Measurements from ENCODE around the gene PHF2.

Gene PHF2

DNA sequence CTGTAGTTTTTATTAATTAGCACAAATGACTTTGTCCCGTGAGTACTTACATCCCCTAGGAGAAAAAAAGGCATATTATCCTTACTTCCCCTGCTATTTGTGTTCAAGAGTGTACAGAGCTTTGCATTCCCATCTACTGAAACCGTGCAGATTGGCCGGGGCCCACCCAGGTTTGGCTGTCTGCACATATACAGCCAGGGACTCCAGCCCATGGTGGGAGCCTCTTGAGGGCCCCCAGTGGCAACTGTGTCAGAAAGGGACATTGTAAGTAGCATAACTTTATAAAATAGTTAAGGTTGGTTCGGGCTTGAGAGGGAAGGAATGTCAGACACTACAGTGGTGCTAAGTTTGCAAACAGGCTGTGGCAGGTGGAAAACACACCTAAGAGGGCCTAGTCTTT lies 24.7 kb downstream of the PHF2 start:
- no peak for DNase-seq (ENCODE audit: low read depth in 3 of 3)

DNA sequence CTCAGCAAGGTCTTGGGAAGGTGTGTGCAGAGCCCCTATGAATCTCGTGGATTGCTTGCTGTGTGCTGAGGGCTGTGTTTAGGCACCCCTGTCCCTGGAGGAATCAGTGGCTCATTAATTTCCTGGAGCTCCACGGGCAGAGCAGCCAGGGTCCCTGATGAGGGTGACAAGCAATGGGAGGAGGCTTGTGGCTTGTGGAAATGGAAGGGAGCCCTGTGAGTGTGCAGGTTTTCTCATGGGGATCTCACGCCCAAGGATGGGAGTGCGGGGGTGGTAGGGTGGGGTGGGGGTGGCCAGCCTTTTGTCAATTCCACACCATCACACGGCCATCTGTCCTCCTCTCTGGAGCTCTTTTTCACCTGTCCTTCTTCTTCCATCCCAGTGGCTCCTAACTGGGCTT lies 25.3 kb downstream of the PHF2 start:
- DNase-seq (ENCODE audit: low read depth in 3 of 3), result no peak

DNA sequence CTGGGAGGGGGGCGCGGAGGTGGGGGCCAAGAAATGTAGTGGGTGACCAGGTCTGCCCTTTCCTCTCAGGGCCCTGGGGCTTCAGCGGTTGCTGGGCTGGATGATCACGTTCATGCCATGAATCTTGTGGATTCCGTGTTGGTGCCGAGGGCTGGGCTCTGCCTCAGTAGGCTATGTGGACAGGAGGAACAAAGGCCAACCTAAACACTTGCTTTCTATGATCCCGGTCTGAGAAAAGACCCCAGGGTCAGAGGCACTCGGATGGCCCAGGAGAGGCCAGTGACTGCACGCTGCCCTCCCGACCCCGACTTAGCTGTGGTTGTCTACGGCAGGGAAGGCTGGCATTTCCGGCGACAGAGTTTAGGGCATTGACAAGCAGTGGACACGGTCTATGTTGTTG lies 26.6 kb downstream of the PHF2 start:
- no peak for DNase-seq (ENCODE audit: low read depth in 3 of 3)

GRCh38 chr9:93603906-93604326 lies 27.5 kb downstream of the PHF2 start:
- no peak for DNase-seq (ENCODE audit: low read depth in 3 of 3)

- no peak for DNase-seq (ENCODE audit: low read depth in 3 of 3)
These were observed 29.8 kb downstream of the PHF2 start for GRCh38 chr9:93606187-93606586.

- DNase-seq (ENCODE audit: low read depth in 3 of 3), result no peak
These were observed 33.8 kb downstream of the PHF2 start for GRCh38 chr9:93610206-93610605.

- no peak for DNase-seq (ENCODE audit: low read depth in 3 of 3)
These were observed 35.8 kb downstream of the PHF2 start for GRCh38 chr9:93612052-93612795.

- DNase-seq (ENCODE audit: low read depth in 3 of 3), result no peak
These were observed 36.4 kb downstream of the PHF2 start for GRCh38 chr9:93612796-93613154.

GRCh38 chr9:93613174-93613573 lies 36.8 kb downstream of the PHF2 start:
- no peak for DNase-seq (ENCODE audit: low read depth in 3 of 3)

DNA sequence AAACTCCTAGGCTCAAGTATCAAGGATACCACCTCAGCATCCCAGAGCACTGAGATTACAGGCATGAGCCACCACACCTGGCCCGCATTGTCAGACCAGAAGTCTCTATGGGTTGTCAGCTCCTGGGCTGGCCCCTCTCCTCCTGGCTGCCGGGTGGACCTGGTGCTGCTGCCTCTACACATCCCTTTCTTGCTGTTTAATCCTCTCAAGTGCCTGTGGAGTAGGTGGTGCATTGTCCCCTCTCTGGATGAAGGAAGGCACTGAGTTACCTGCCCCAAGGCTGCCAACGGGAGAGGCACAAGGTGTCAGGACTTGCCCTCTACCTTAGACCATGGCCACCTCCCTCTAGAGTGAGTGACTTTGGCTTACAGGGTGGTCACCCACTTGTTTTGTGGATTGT lies 37.4 kb downstream of the PHF2 start:
- no peak for DNase-seq (ENCODE audit: low read depth in 3 of 3)

DNA sequence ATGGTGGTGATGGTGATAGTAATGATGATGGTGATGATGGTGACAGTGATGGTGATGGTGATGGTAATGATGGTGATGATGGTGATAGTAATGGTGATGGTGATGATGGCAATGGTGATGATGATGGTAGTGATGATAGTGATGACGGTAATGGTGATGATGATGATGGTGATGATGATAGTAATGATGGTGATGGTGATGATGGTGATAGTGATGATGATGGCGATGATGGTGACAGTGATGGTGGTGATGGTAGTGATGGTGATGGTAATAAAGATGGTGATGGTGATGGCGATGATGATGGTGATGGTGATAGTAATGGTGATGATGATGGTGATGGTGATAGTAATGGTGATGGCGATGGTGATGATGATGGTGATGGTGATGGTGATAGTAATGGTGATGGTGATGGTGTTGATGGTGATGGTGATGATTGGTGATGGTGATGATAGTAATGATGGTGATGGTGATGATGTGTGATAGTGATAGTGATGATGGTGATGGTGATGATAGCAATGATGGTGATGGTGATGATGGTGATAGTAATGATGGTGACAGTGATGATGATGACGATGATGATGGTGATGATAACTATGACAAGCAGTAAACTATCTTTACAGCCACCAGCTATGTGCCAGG lies 38.6 kb downstream of the PHF2 start:
- no peak for DNase-seq (ENCODE audit: low read depth in 3 of 3)

DNA sequence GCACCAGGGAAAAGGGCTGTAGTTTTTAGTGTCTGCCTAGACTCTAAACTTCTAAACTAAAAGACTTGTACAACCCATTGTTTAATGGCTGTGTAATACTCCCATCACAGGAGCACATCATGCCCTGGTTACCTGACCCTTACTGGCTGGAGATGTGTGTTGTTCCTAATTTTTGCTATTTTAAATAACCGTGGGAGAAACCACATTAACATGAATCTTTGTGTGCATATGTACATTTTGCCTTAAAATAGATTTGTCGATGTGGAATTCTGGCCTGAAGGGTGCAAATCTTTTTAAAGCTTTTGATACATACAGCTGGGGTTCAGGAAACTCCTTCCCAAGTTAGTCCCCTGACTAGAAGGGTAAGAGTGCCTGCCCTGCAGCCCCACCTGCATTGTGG lies 39.7 kb downstream of the PHF2 start:
- no peak for DNase-seq (ENCODE audit: low read depth in 3 of 3)

DNA sequence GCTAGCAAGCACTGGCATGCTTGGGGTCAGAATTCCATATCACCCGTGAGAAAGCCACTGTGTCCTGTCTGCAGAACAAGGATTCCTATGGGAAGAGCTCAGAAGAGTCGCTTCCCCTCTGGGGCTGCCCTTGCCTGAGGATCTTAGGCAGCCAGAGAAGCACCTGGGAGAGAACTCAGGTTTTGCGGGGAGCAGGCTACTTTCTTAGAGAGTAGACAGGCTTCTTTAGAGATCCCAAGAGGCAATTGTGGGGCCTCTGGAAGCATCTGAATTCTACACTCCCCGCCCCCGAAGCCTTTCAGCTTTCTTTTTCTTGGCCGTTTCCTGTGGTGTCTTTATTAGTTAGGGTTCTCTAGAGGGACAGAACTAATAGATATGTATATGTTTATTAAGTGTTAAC lies 40.9 kb downstream of the PHF2 start:
- DNase-seq (ENCODE audit: low read depth in 3 of 3), result no peak

DNA sequence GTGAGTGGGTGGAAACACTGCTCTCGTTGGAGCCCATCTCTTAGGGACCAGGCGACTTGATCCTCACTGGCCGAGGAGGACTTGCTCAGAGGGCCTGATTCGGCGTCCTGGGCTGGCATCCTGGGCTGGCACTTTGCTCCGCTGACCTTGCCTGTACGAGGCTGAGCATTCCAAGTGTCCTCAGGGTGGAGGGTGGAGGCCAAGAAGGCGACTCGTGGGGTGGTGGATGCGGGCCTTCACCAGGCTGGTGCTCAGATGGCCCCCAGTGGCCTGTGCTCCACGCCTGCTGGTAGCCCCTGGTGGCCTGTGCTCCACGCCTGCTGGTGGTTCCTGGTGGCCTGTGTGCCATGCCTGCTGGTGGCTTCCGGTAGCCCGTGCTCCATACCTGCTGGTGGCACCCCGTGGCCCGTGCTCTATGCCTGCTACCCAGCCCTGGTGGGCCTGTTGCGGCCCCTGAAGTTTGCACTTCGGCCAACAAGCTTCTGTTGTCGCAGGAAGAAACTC lies 42.9 kb downstream of the PHF2 start:
- DNase-seq (ENCODE audit: low read depth in 3 of 3), result no peak

DNA sequence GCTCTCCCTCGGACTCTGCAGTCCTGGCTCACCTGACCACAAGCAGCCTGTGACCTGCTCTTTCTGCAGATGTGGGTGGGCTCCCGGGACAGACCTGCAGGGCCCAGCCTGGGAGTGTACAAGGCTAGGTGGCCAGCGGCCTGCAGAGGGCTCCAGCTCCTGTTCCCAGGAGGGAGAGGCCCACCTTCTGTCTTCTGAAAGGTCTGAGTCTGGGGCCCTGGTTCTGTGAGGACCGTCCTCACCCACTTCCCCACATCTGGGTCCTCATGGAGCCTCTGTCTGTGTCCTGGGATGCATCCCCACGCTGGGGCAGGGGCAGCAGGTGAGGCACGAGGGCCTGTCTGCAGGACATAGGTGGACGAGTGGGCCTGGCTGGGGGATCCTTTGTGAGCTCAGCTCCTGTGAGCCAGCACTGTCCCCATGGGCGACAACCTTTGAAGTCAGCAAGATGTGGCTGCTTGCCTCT lies 43.7 kb downstream of the PHF2 start:
- no peak for DNase-seq (ENCODE audit: low read depth in 3 of 3)

DNA sequence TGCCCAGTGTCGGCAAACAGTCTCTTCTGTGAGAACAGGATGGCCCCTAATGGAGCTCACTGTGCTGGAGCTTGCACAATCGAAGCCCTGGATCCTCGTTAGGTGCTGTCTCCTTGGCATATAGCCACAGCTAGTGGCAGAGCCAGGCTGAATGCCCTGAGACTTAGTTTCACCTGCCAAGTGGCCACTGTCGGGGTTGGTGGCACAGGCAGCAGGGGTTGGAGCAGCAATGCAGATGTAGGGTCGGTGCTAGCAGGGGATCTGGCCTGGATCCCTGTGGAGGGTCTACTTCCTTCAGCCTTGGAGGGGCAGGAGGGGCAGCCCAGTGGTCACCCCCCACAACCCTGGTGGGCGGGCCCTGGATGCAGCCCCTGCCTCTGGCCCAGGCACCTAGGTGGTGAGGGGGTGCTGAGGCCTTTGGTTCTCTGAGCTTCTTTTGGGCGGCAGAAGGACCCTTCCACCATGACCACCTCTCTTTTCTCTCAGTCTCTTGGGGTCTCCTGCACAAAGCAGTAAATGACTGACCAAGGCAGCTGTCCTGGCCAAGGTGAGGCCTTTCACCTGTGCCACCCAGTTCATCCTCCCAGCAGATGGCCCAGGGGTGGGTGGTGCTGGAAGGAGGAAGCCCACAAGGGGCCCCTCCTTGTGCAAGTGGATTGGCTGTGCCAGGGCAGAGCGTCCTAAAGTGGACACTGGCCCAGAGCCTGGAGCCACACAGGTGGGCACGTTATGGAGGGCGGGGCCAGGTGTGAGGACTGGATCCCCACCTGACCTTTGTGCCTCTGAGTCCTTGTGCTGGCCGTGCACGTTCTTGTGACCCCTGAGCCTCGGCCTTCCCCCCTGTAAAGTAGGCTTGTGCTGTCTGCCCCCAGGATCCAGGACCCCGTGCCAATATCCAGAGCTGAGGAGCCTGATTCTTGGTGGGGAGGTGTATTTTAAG lies 44.8 kb downstream of the PHF2 start:
- DNase-seq (ENCODE audit: low read depth in 3 of 3), result no peak

GRCh38 chr9:93621922-93622321 lies 45.5 kb downstream of the PHF2 start:
- DNase-seq (ENCODE audit: low read depth in 3 of 3), result no peak

DNA sequence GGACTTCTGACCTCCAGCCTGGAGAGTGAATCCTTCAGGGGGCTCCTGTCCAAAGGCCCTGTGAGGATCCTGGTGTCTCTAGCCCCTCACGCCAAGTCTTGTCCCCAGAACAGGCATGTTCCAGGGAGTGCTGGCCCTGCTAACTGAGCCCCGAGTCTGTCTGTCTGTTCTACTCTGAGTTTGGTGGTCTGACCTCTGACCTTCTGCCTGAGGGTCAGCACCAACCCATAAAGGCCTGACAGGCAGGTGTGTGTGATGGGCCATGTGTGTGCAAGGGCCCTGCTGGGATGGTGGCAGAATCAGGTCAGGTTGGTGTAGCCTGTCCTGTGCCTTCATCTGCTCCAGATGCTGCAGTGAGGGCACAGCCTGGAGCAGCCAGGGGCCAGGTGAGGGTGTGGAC lies 46.3 kb downstream of the PHF2 start:
- DNase-seq (ENCODE audit: low read depth in 3 of 3), result no peak

- no peak for DNase-seq (ENCODE audit: low read depth in 3 of 3)
These were observed 47.4 kb downstream of the PHF2 start for GRCh38 chr9:93623753-93624152.

GRCh38 chr9:93624431-93624834 lies 48.0 kb downstream of the PHF2 start:
- no peak for DNase-seq (ENCODE audit: low read depth in 3 of 3)

DNA sequence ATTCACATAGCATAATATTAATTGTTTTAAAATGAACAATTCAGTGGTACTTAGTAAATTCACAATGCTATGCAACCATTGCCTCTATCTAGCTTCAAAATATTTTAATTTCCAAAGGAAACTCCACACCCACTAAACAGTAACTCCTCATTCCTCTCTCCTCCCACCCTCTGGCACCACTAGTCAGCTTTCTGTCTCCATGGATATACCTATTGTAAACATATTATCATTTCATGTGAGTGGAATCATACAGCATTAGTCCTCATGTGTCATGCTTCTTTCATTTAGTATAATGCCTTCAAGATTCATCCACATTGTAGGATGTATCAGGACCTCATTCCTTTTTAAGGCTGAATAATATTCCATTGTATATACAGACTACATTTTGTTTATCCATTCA lies 48.6 kb downstream of the PHF2 start:
- DNase-seq (ENCODE audit: low read depth in 3 of 3), result no peak

GRCh38 chr9:93629920-93630319 lies 53.5 kb downstream of the PHF2 start:
- DNase-seq (ENCODE audit: low read depth in 3 of 3), result no peak
